ENCODE measurements around the gene TRIML2.
"Not testable (repeated sequence)": the region's sequence is repeated elsewhere in the genome, so short reads cannot be mapped to it uniquely, and the experiment has no call there.

The TRIML2 gene

GRCh38 chr4:188107931-188108843 is 1.2 kb downstream of the TRIML2 start:
- DNase-seq (ENCODE audit: low read depth in 2 of 2): no peak

GRCh38 chr4:188106454-188106853 is 2.9 kb downstream of the TRIML2 start:
- DNase-seq (ENCODE audit: low read depth in 2 of 2): no peak

- DNase-seq (ENCODE audit: low read depth in 2 of 2): no peak
Observed at GRCh38 chr4:188092824-188093223, 16.6 kb downstream of the TRIML2 start.

- DNase-seq (ENCODE audit: low read depth in 2 of 2): no peak
Observed at GRCh38 chr4:188086858-188087257, 22.5 kb downstream of the TRIML2 start.

GRCh38 chr4:188082796-188083195 is 26.6 kb downstream of the TRIML2 start:
- no peak for DNase-seq (ENCODE audit: low read depth in 2 of 2)

- DNase-seq (ENCODE audit: low read depth in 2 of 2): no peak
Observed at GRCh38 chr4:188078116-188078515, 31.3 kb downstream of the TRIML2 start.

GRCh38 chr4:188076169-188076568 is 33.2 kb downstream of the TRIML2 start:
- DNase-seq (ENCODE audit: low read depth in 2 of 2): no peak

- DNase-seq (ENCODE audit: low read depth in 2 of 2): no peak
Observed at GRCh38 chr4:188061083-188061482, 48.3 kb downstream of the TRIML2 start.

GRCh38 chr4:188053302-188053701 is 56.1 kb downstream of the TRIML2 start:
- no peak for DNase-seq (ENCODE audit: low read depth in 2 of 2)

- DNase-seq (ENCODE audit: low read depth in 2 of 2): no peak
Observed at GRCh38 chr4:188046657-188047056, 62.7 kb downstream of the TRIML2 start.

- DNase-seq (ENCODE audit: low read depth in 2 of 2): not testable (repeated sequence)
Observed at GRCh38 chr4:188045461-188045860, 63.9 kb downstream of the TRIML2 start.

- DNase-seq (ENCODE audit: low read depth in 2 of 2): no peak
Observed at GRCh38 chr4:188043154-188043553, 66.2 kb downstream of the TRIML2 start.

- no peak for DNase-seq (ENCODE audit: low read depth in 2 of 2)
Observed at GRCh38 chr4:188042191-188042590, 67.2 kb downstream of the TRIML2 start.

- no peak for DNase-seq (ENCODE audit: low read depth in 2 of 2)
Observed at GRCh38 chr4:188041721-188042120, 67.7 kb downstream of the TRIML2 start.
